GM06990 (cell line): ENCODE data around the gene VTN.

ENCODE experiments used
- DNase-seq: peaks from one replicate; pipeline ENCODE4 v3.0.0-alpha.2; 2011; ENCODE audit not compliant: insufficient read length; ENCODE audit errors: extremely low read depth
- H3K27me3 ChIP-seq: replicated peaks from 2 replicates; pipeline ENCODE4 v1.6.0; 2011; ENCODE audit warnings: low read length; ENCODE audit not compliant: control insufficient read depth, insufficient read depth
- H3K36me3 ChIP-seq: 2 replicates; pipeline ENCODE4 v1.5.1; 2011; ENCODE audit warnings: low read length; ENCODE audit not compliant: control insufficient read depth, insufficient read depth
- H3K4me3 ChIP-seq: replicated peaks from 2 replicates; pipeline ENCODE4 v1.5.1; 2011; ENCODE audit warnings: low read depth, mild to moderate bottlenecking, control low read depth, low read length
- CTCF ChIP-seq: IDR thresholded peaks from 2 replicates; pipeline ENCODE4 v1.5.1; 2011; ENCODE audit warnings: low read length, control low read depth, mild to moderate bottlenecking, inconsistent platforms; ENCODE audit not compliant: insufficient read depth, poor library complexity, severe bottlenecking

Gene VTN

DNA sequence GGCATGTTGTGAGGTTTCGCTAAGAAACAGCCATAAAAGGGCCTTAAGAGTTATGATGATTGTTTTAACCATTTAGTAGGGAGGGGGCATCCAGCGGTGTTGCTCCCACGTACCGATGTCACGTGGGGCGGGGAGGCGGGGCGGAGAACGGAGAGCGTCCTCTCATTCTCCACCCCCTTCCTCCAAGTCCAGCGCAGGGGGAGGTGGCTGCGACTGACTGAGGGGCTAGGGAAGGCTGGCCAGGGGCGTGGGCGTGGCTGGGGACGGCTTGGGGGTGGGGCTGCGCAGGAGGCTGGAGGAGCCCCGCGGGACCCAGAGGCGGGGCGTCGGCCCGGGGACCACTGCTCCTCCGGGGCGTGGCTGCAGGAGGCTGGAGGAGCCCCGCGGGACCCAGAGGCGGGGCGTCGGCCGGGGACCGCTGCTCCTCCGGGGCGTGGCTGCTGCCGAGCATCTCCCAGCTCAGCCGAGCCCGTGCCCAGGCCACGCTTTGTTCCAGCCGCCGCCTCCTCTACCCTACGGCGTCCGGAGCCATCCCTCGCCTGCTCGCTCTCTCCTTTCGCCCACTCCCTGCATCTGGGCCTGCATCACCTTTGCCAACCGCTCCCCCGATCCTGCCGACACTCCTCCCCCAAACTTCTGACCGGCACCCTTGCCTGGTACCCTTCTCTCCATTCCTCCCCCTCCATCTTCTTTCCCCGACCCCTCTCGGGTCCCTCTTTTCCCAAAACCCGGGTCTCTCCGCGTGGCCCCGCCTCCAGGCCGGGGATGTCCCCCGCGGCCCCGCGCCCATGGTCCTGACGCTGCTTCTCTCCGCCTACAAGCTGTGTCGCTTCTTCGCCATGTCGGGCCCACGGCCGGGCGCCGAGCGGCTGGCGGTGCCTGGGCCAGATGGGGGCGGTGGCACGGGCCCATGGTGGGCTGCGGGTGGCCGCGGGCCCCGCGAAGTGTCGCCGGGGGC is 1.4 kb upstream of the VTN start, which contains the start of gene SARM1:
Gene SARM1 (plus strand): TSS at position 450 of the 958 bp plus-strand sequence. CDS start 339 bp downstream, at position 789.
- no peak for TF ChIP-seq CTCF
- Histone ChIP-seq H3K36me3 (no peaks in the 10 kb centered on the region), H3K27me3 (no peaks in the 10 kb centered on the region), H3K4me3 (peak within 1 kb of the TSS; percentile 86)
- DNase-seq = peak; percentile 91

- TF ChIP-seq CTCF = no peak
- no peak for DNase-seq
- no peaks in the 10 kb centered on the region for H3K36me3 ChIP-seq
- H3K27me3 ChIP-seq = no peaks in the 10 kb centered on the region
- H3K4me3 ChIP-seq = no peak overlapping the region; the same call in 1 of the 2 replicates
Measured at GRCh38 chr17:28370744-28371103, 617 bp upstream of the VTN start.

GRCh38 chr17:28369684-28370034 is 448 bp downstream of the VTN start:
- TF ChIP-seq CTCF = no peak
- no peak for DNase-seq
- no peaks in the 10 kb centered on the region; the same call in 1 of the 2 replicates for H3K36me3 ChIP-seq
- H3K4me3 ChIP-seq = no peak overlapping the region
- no peaks in the 10 kb centered on the region for H3K27me3 ChIP-seq

- no peak for TF ChIP-seq CTCF
- H3K36me3 ChIP-seq = no peaks in the 10 kb centered on the region; the same call in 1 of the 2 replicates
- no peak for DNase-seq
- no peak overlapping the region for H3K4me3 ChIP-seq
- no peaks in the 10 kb centered on the region for H3K27me3 ChIP-seq
Measured at GRCh38 chr17:28368915-28369683, 1.0 kb downstream of the VTN start.

DNA sequence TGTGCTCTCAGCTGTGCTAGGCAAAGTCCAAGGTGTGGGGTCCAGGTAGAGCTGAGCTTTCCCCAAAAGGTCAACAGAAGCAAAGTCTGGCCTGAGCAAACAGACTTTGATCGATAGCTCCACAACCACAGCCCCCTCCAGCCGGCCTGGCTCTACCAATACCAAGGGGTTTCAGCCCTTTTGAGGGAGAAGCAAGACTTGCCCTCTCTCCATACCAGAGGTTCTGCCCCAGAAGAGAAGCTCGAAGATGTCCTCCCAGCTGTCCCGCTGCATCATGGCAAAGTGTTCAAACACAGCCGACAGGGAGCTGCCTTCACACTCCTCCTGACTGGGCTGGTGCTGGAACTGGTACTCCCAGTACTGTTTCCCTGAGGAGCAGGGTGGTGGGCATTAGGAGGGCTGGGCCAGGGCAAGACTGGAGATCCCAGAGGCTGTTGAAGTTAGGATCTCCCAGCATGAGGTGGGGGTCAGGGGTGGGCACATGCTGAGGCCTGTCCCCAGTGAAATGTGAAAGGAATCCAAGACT is 1.7 kb downstream of the VTN start:
- Histone ChIP-seq H3K4me3 (no peak overlapping the region), H3K36me3 (peaks cover 3% of the 10 kb centered on the region), H3K27me3 (no peaks in the 10 kb centered on the region)
- no peak for TF ChIP-seq CTCF
- DNase-seq = no peak
